ENCODE results near the gene JCAD.

DNA sequence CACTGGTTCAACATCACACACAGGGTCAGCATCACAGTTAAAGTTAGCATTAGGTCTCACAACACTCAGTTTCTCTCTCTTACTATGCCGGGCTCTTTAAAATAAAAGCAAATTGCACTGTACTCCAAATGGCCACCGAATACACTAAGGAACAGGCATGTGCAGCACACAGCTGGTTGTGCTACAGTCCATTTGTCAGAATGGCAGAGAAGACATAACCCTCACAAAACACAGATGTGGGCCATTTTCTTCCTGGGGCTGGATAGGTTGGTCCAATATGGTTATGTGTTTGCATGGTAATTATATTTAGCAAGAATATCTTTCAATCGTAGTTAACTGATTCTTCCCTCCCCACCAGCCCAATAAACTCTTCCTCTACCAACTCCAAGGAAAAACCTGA is 9.0 kb downstream of the JCAD start:
- no peak for TF ChIP-seq CTCF (IDR thresholded peaks at IDR 0.05)
- no peak for TF ChIP-seq POLR2A (IDR thresholded peaks at IDR 0.05; ENCODE audit: low read depth)
- no peak for TF ChIP-seq EP300 (IDR thresholded peaks at IDR 0.05)
- TF ChIP-seq POLR2AphosphoS5 (IDR thresholded peaks at IDR 0.05): no peak

Data from esophagus muscularis mucosa (tissue), 4 donors.